NT2/D1 (cell line): ENCODE results near the gene SLC66A3.

Experiments
- SUZ12 ChIP-seq: IDR thresholded peaks from 2 replicates; pipeline ENCODE4 v1.6.1; 2011; ENCODE audit not compliant: insufficient read length, insufficient read depth; ENCODE audit errors: extremely low read depth
- ZNF274 ChIP-seq: IDR thresholded peaks from 2 replicates; pipeline ENCODE4 v1.6.1; 2011; ENCODE audit warnings: mild to moderate bottlenecking, low read depth, low read length

DNA sequence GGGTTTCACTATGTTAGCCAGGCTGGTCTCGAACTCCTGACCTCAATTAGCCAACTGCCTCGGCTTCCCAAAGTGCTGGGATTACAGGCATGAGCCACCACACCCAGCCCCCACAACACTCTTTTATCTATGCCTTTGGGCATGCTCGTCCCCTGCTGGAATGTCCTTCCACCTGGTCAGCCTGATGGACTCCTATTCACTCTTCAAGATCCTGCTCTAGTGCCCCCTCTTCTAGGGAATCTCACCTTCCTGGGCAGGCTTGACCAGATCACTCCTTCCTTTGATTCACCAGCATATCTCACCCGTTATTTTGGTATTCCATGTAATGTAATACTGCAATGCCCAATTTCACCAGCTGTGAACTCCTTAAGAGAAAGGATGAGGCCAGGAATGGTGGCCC lies 13.9 kb upstream of the SLC66A3 start:
- TF ChIP-seq ZNF274 (no peak), SUZ12 (no peak)
